T-helper 1 cell treated with Interleukin-12 subunit alpha and Interleukin-12 subunit beta and Interleukin-4 antibody, amounts not matched to agents 30 μg/mL and 1 μg/mL, for 36 hours (primary cell): Measurements from ENCODE around the gene TSPAN18.

Experiments
- H3K27ac Mint-ChIP-seq: one replicate; pipeline ENCODE4 v1.8.0; 2021; ENCODE audit warnings: mild to moderate bottlenecking, mixed read lengths
- H3K27me3 Mint-ChIP-seq: one replicate; pipeline ENCODE4 v1.8.0; 2021; ENCODE audit warnings: low read depth, mixed read lengths
- H3K36me3 Mint-ChIP-seq: one replicate; pipeline ENCODE4 v1.8.0; 2021; ENCODE audit warnings: low read depth, mixed read lengths
- H3K4me1 Mint-ChIP-seq: one replicate; pipeline ENCODE4 v1.8.0; 2021; ENCODE audit warnings: low read depth, mixed read lengths
- H3K4me3 Mint-ChIP-seq: one replicate; pipeline ENCODE4 v1.8.0; 2021; ENCODE audit warnings: mild to moderate bottlenecking, moderate library complexity, mixed read lengths
- H3K9me3 Mint-ChIP-seq: one replicate; pipeline ENCODE4 v1.8.0; 2021; ENCODE audit warnings: mixed read lengths

The TSPAN18 gene

DNA sequence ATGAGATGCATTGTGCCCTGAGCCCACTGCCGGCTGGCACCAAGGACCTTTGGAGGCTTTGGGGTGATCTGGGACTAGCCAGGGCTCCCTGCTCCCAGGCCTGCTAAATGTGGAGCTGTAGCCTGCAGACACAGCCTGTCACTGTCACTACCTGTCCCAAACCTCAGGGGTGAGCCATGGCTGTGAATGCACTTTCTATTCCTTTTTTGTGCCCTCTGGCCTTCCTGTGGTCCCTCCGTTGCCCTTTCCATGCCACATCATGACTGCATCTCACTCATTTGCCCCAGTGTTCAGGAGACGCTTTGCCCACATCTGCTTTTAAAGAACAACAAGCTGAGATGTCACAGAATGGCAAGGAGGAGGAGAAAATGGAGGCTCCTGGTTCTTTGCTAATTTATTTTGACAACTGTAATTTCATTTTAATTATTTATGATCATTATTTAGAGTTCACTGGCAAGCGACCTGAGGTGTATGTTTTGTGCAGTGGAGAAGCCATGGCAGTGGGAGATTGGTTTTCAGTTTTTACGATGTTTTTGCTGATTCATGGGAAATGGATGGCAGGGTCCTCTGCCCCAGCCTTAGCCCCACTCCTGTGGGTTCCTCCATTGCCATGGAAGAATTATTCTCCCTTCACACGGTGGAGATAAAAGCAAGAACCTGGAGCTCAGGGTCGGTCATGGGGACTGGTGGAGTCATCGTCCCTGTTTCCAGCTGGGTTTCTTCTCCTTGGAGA lies 69.2 kb downstream of the TSPAN18 start:
- Mint-ChIP-seq H3K4me1 (no peaks in the 10 kb centered on the region), H3K27ac (no peak overlapping the region), H3K27me3 (no peaks in the 10 kb centered on the region), H3K9me3 (no peaks in the 10 kb centered on the region), H3K4me3 (no peak overlapping the region), H3K36me3 (no peaks in the 10 kb centered on the region)

DNA sequence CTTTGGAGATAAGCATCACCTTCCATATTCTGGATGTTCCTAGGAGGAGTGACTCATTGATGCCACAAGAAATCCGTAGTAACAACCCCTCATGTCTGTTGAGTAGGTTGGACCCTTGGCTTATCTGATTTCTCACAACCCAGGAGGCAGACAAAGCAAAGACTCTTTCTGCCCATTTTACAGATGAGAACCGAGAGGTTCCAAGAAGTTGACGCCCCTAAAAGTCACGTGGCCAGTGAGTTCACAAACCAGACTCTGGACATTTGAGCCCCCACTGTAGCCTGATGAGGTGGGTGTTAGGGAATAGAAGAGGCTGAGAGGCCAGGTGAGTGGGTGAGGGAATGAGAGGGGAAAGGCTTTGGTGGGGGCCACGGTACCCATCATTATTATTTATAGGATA lies 70.3 kb downstream of the TSPAN18 start:
- Mint-ChIP-seq H3K27me3 (no peaks in the 10 kb centered on the region), H3K27ac (no peak overlapping the region), H3K4me3 (no peak overlapping the region), H3K9me3 (no peaks in the 10 kb centered on the region), H3K4me1 (no peaks in the 10 kb centered on the region), H3K36me3 (no peaks in the 10 kb centered on the region)

DNA sequence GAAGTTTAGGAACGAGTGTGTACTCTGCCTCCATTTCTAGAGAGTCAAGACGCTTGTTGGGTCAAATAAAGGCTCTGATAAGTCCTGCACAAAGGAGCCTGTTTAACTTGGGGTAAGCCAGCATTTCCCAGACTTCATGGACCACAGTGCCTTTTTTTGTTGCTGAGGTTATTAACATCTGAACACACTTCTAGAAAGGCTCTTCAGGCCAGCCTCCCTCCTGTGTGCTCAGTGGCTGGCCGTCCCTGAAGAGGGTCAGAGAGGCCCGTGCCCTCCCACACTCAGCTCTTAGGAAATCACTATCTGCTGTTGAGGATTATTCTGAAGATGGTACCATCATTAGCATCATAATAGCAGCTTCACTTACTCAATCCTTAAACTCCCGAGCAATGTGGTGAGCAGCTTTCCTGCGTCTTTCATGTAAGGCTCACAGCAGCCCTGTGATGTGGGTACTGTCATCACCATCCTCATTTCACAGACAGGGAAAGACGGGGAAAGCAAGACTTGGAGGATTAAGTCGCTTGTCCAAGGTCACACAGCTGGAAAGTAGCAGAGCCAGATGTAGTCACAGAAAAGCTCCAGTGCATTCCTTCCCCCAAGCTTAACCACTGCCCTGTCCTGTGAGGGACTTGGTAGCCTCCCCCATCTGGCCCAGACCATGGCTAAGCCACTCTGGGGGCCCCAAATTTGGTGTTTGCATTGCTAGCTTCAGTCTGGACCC lies 71.3 kb downstream of the TSPAN18 start:
- Mint-ChIP-seq H3K4me1 (no peaks in the 10 kb centered on the region), H3K27me3 (peaks cover 2% of the 10 kb centered on the region), H3K36me3 (no peaks in the 10 kb centered on the region), H3K27ac (no peak overlapping the region), H3K9me3 (no peaks in the 10 kb centered on the region), H3K4me3 (no peak overlapping the region)

DNA sequence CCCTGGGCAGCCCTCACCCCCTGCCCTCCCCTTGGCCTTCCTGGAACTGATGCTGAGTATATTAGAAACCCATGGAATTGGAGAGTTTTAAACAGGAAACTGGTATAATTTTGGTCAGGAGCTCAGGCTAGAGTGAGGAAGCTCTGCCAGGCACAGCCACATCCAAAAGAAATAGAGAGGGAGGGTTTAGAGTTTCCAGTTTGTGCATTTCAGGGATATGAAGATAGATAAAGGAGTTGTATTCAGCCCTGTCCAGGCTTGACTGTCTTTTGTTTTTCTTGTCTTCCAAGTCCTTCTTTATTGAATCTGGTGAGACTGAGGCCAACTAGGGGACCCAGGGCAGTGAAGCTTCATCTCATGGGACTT lies 71.8 kb downstream of the TSPAN18 start:
- Mint-ChIP-seq H3K4me1 (no peaks in the 10 kb centered on the region), H3K4me3 (no peak overlapping the region), H3K27ac (no peak overlapping the region), H3K36me3 (no peaks in the 10 kb centered on the region), H3K9me3 (no peaks in the 10 kb centered on the region), H3K27me3 (peaks cover 8% of the 10 kb centered on the region)

DNA sequence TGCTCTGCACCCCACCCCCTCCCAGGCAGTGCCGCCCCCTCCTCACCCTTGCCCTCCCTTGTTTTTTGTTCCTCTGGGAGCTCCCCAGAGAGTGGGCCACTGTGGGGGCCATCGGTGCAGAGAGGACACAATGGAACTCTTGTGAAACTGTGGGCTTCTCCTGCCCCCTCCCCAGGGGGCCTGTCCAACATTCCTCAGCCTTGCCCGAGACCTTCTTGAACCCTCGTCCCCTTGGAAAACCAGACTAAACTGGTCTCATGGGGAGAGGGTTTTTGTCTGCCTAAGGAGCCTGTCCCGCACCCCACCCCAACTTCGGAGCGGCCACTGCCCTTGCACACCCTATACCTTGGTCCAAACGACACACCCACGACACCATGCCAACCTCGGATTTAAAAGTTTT lies 72.2 kb downstream of the TSPAN18 start:
- Mint-ChIP-seq H3K9me3 (no peaks in the 10 kb centered on the region), H3K27me3 (peaks cover 9% of the 10 kb centered on the region), H3K4me3 (no peak overlapping the region), H3K4me1 (no peaks in the 10 kb centered on the region), H3K36me3 (no peaks in the 10 kb centered on the region), H3K27ac (no peak overlapping the region)

DNA sequence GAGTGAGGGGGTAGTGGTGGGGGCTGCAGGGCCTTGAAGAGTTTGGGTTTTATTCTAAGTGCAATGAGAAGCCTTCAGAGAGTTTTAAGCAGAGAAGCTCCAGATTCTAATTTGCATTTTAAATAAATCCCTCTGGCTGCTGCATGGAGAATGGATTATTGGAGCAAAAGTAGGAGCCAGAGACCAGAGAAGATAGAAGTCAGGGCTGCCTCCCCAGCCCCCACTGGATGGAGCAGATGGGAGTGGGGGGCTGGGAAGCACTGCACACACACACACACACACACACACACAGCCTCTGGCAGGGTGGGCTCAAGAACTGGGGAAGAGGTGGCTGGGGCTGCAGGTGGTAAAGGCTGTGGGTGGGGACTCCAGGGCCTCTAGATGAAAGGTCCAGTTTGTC lies 75.6 kb downstream of the TSPAN18 start:
- Mint-ChIP-seq H3K27ac (no peak overlapping the region), H3K9me3 (no peaks in the 10 kb centered on the region), H3K4me3 (no peak overlapping the region), H3K27me3 (peaks cover 9% of the 10 kb centered on the region), H3K36me3 (no peaks in the 10 kb centered on the region), H3K4me1 (no peaks in the 10 kb centered on the region)

DNA sequence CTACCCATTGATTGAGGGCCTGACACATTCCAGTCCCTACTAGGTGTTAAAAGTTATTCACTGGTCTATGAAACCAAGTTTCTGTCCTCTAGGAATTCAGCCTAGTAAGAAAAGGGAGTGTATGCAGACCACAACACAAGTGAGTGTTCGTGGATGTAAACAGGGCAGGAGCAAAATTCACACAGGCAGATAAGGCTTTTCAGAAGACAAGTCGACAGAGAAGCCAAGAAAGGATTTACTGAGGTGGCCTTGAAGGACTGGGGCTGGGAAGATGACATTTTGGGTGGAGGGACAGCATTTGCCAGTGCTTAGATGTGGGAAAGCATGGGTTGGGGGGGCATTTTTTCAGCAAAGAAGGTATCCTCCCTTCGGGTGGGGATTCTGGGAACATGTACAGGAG lies 76.2 kb downstream of the TSPAN18 start:
- H3K4me3 Mint-ChIP-seq = no peak overlapping the region
- peaks cover 9% of the 10 kb centered on the region for H3K27me3 Mint-ChIP-seq
- no peaks in the 10 kb centered on the region for H3K4me1 Mint-ChIP-seq
- no peak overlapping the region for H3K27ac Mint-ChIP-seq
- H3K36me3 Mint-ChIP-seq = no peaks in the 10 kb centered on the region
- no peaks in the 10 kb centered on the region for H3K9me3 Mint-ChIP-seq

DNA sequence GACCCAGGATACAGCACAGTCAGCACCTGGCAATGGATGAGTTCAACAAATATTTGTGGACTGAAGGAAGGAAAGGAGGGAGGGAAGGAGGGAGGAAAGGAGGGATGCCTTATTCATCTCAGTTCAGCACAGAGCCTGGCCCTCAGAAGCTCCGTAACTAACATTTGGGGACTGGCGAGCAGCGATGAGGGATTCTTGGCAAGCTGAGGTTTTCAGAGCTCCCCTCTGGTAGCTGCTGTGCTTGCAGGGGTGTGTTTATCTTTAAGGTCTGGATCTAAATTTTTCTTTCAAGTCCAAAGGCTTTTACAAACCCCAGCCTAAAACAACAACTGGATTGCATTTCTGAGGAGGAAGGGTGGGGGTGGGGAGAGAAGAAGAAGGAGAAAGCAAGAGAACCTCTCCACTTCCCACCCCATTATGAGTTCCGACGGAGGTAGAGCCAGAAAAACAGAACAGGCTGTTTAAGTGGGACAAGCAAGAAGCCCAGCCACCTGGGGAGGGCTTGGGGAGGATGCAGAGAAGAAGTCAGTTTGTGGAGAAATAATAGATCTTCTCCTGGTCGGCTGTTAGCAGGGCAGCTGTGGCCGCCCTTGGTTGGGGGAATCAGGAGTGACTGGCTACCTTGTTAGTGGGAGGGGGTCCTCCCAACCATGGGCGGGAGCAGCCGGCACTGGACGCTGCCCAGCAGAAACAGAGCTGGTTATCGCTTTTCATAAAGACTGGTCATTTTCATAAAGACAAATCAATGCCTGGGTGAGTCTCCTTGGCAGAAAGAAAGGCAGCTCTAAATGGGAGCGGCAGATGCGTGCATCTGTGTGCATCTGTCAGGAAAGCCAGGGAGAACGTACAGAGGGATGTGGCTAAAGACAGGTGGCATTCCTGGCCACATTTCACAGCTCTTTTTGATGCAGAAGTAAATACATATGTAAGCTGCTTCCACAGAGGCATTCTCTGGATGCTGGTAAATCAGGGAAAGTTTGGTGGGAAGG lies 78.0 kb downstream of the TSPAN18 start:
- H3K27ac Mint-ChIP-seq = no peak overlapping the region
- H3K36me3 Mint-ChIP-seq = no peaks in the 10 kb centered on the region
- H3K4me1 Mint-ChIP-seq = no peaks in the 10 kb centered on the region

DNA sequence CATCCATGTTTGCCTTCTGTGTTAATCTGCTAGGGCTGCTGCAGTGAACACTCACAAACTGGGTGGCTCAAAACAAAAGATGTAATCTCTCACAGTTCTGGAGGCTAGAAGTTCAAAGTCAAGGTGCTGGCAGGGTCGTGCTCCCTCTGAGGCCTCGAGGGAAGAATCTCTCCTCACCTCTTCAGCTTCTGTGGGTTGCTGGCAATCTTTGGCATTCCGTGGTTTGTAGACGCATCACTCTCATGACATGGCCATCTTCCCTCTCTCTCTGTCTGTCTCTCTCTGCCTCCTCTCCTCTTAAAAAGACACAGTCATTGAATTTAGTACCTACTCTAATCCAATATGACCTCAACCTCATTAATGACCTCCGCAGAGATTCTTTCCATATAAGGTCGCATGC lies 78.8 kb downstream of the TSPAN18 start:
- Mint-ChIP-seq H3K9me3 (no peaks in the 10 kb centered on the region), H3K4me3 (no peak overlapping the region), H3K27me3 (peaks cover 9% of the 10 kb centered on the region), H3K27ac (no peak overlapping the region), H3K36me3 (no peaks in the 10 kb centered on the region), H3K4me1 (no peaks in the 10 kb centered on the region)

More for the DNA sequence above, 78.0 kb downstream of the TSPAN18 start:
- Mint-ChIP-seq H3K9me3 (no peaks in the 10 kb centered on the region), H3K4me3 (no peak overlapping the region), H3K27me3 (peaks cover 9% of the 10 kb centered on the region)

DNA sequence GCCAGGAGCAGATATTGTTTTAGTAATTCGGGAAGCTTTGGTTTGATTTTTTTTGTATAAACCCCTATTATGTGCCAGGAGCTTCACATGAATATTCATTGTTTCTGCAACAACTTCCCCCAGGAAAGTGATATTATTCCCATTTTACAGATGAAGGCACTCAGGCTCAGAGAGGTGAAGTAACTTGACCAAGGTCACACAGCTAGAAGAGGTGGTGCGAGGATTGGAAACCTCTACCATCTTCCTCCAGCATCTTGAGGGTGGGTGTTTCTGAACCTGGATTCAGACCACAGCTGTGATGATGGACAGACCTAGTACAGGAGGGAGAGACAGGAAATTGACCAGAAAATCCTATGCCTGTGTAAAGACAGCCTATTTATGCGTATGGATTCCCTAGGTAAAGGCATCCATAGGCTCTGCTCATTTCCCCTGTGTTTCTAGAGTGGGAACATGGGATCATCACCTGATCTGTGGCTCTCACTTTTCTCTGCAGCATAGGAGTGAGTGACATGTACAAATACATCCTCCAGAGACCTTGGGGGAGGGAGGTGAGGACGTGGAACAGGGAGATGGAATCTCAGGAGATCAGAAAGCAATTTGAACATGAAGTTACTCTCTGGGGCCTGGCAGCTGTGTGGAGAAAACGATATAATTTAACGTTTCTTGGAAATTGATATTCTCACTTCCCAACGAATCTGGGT lies 81.4 kb downstream of the TSPAN18 start:
- Mint-ChIP-seq H3K36me3 (no peaks in the 10 kb centered on the region), H3K9me3 (no peaks in the 10 kb centered on the region), H3K27me3 (peaks cover 5% of the 10 kb centered on the region), H3K4me1 (no peaks in the 10 kb centered on the region), H3K27ac (no peak overlapping the region), H3K4me3 (no peak overlapping the region)

DNA sequence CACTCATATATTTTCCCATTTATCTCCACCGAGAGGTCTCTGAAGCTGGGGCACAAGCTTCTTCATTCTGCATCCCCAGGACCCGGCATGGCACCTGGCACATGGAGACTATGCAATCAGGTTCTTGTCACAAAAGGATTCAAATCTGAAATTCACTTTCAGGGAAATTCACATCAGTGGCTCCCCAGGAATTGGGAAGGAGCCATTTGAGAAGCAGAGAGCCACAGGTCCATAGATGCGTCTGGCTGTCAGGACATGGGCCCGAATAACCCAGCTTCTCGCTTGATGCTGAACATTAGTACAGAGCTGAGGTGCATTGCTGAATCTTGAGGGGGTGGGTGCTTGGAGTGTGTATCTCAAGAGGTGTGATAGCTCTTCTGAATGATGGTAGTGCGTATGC lies 82.5 kb downstream of the TSPAN18 start:
- Mint-ChIP-seq H3K4me3 (no peak overlapping the region), H3K9me3 (no peaks in the 10 kb centered on the region), H3K36me3 (no peaks in the 10 kb centered on the region), H3K4me1 (no peaks in the 10 kb centered on the region), H3K27ac (no peak overlapping the region), H3K27me3 (no peaks in the 10 kb centered on the region)

DNA sequence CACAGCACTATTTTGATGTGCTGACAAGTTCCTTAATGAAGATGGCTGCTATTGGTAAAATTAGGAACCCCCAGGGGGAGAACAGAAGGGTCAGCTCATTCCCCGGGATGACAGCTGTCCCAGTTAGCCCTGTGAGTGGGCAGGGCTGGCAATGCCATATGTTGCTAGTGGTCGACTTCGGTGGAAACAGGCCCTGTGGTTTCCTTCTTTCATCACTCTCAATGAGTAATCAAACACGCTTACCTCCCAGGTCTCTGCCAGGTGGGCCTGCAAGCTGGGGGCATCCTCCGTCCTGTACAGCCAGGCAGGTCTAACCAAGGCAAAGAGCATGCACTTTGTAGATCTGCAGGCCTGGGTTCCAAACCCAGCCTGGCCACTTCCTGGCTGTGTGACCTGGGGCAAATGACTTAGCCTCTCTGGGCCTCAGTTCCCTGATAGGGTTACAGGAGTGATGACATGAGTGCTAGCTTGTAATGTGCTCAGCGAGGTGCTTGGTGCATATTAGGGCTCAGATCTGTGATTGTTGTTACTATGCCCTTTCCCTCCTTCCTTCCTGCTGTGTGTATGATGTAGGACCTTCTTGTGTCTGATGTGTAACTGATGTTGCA lies 85.2 kb downstream of the TSPAN18 start:
- Mint-ChIP-seq H3K4me3 (no peak overlapping the region), H3K9me3 (no peaks in the 10 kb centered on the region), H3K4me1 (no peaks in the 10 kb centered on the region), H3K36me3 (peaks cover 2% of the 10 kb centered on the region), H3K27me3 (no peaks in the 10 kb centered on the region), H3K27ac (no peak overlapping the region)

DNA sequence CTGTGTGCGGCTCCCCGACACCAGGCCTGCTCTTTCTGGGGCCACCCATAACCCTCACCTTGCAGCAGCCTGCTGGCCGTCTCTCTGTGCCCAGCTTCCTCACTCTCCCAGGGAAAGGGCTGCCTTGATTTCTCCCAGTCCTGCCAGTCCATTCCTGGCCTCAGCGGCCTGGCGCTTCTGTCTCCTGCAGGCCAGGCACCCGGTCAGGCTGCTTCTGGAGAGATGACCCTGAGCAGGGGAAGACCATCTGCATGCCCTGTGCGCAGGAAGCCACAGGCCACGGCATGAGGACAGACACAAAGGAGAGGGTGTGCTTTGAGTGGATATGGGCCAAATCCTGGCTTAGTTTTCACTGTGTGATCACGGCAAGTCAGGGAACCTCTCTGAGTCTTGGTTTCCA lies 86.2 kb downstream of the TSPAN18 start:
- Mint-ChIP-seq H3K27me3 (no peaks in the 10 kb centered on the region), H3K36me3 (peaks cover 2% of the 10 kb centered on the region), H3K4me1 (no peaks in the 10 kb centered on the region), H3K4me3 (no peak overlapping the region), H3K27ac (no peak overlapping the region), H3K9me3 (no peaks in the 10 kb centered on the region)

DNA sequence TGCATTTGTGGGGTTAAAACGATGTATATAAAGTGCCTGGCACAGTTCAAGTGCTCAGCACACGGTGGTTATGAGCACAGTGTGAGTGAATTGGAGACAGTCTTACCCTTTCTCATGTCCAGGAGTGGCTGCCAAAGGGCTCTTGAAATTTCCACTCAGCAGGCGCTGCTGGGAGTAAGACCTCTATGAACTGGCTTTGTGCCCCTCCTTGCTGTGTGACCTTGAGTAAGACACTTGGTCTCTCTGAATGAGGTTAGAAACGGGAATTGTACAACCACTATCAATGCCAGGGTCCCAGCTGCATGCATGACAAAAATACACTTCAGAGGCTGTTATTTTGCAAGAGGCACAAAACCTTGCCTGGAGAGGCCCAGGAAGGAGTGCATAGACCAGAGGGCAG lies 86.6 kb downstream of the TSPAN18 start:
- Mint-ChIP-seq H3K27me3 (no peaks in the 10 kb centered on the region), H3K36me3 (peaks cover 2% of the 10 kb centered on the region), H3K27ac (no peak overlapping the region), H3K4me3 (no peak overlapping the region), H3K4me1 (no peaks in the 10 kb centered on the region), H3K9me3 (no peaks in the 10 kb centered on the region)
